Esophagus squamous epithelium (tissue), 5 donors: Measurements from ENCODE around the gene UBE2S. TPM values are rescaled to one million over a fixed set of nuclear protein-coding genes. Genes with fewer than 3 reads are reported as not detected.

Experiments used
- DNase-seq: peaks from one replicate; lab custom pipeline; 2025; lab: John Stamatoyannopoulos, UW
- H3K27ac ChIP-seq, 4 donors: fragments of 200-600 bp; sonication (generic); one replicate each; pipeline ENCODE4 v1.5.1; 2016 to 2019; ENCODE audit warnings: mild to moderate bottlenecking in 1 of 4
- H3K27me3 ChIP-seq, 4 donors: fragments of 200-600 bp; sonication (generic); 1 replicate in 3 of 4; 2 replicates in 1 of 4; pipeline versions ENCODE4 v1.5.1 to v1.6.0; 2017 to 2021; ENCODE audit warnings: antibody characterized with exemption in 1 of 4
- H3K36me3 ChIP-seq, 3 donors: fragments of 200-600 bp; sonication (generic); one replicate each; pipeline ENCODE4 v1.5.1; 2016 to 2019
- H3K4me1 ChIP-seq, 3 donors: fragments of 200-600 bp; sonication (generic); one replicate each; pipeline ENCODE4 v1.5.1; 2017 to 2019
- H3K4me3 ChIP-seq, 4 donors: fragments of 200-600 bp; sonication (generic); 1 replicate in 3 of 4; 2 replicates in 1 of 4; pipeline ENCODE4 v1.5.1; 2016 to 2019; ENCODE audit warnings: mild to moderate bottlenecking in 2 of 4, moderate library complexity in 1 of 4
- H3K9me3 ChIP-seq, 3 donors: fragments of 200-600 bp; sonication (generic); one replicate each; pipeline ENCODE4 v1.5.1; 2016 to 2019
- CTCF ChIP-seq, 6 experiments: fragments of 450-650 bp in 4 of 6; fragments of 200-600 bp in 2 of 6; sonication (generic) in 2 of 6; IDR thresholded peaks; one replicate each; pipeline ENCODE4 v1.5.1; 2016 to 2019; ENCODE audit warnings: antibody characterized with exemption in 6 of 6, mild to moderate bottlenecking in 4 of 6, moderate library complexity in 4 of 6
- POLR2A ChIP-seq, 4 donors: fragments of 450-650 bp; IDR thresholded peaks; one replicate each; pipeline ENCODE4 v1.6.1; 2017; ENCODE audit warnings: antibody characterized with exemption in 4 of 4, mild to moderate bottlenecking in 4 of 4, moderate library complexity in 3 of 4
- WGBS, 2 donors: methylation state at CpG; one replicate each; pipeline ENCODE4 v1.1.5; 2018; 5-methylcytosine and 5-hydroxymethylcytosine counted together
- intact Hi-C: fragments of 100-400 bp; cut with DNase I; formaldehyde crosslinking; loops from one replicate; pipeline ENCODE4 v1.15.0; 2022
- total RNA-seq, 4 donors: library from RNA; depleted of rRNA; stranded (reverse); fragments of >200 nt; gene quantifications; one replicate each; pipeline ENCODE4 v1.1.0, GENCODE V29; 2016
- donor health status: DM: yes; HTN: yes; CAD: no.

UBE2S gene
- total RNA-seq, 4 donors from 2014 or later: 15.6 to 41.4 (median 31.2) TPM

- no peak for DNase-seq
- 76 to 82% methylated on average over 12 to 19 of the region's 27 CpGs for WGBS, 2 donors
- H3K4me3 ChIP-seq: no peak within 1 kb of the TSS
- TF ChIP-seq POLR2A (IDR thresholded peaks at IDR 0.05): no peak
- no peak for TF ChIP-seq CTCF (IDR thresholded peaks at IDR 0.05)
- intact Hi-C loops: no loop called here
- no peaks in the 10 kb centered on the region for H3K36me3 ChIP-seq
- no peak within 1 kb of the TSS for H3K27ac ChIP-seq
- H3K27me3 ChIP-seq: peaks cover 0 to 77% (median 2%) of the 10 kb centered on the region in 4 donors
- no peaks in the 10 kb centered on the region for H3K9me3 ChIP-seq
- H3K4me1 ChIP-seq: no peaks in the 10 kb centered on the region
These were observed 44.4 kb downstream of the UBE2S start, which contains the start of gene GARIN5B for GRCh38 chr19:55362990-55363716. TSS of gene GARIN5B (minus strand) at chr19:55363260. CDS start at chr19:55363066, 194 bp downstream.

GRCh38 chr19:55362174-55362989 lies 45.2 kb downstream of the UBE2S start:
- peaks cover 0 to 74% (median 0%) of the 10 kb centered on the region in 4 donors for H3K27me3 ChIP-seq
- no peaks in the 10 kb centered on the region for H3K9me3 ChIP-seq
- no peaks in the 10 kb centered on the region for H3K36me3 ChIP-seq
- intact Hi-C loops: no loop called here
- WGBS, 2 donors: 66 to 84% methylated on average over 8 to 11 of the region's 38 CpGs
- H3K4me1 ChIP-seq: no peaks in the 10 kb centered on the region
- no peak overlapping the region for H3K27ac ChIP-seq
- TF ChIP-seq POLR2A (IDR thresholded peaks at IDR 0.05) (no peak), CTCF (IDR thresholded peaks at IDR 0.05) (no peak)
- DNase-seq: no peak
- no peak overlapping the region for H3K4me3 ChIP-seq

GRCh38 chr19:55360902-55361301 lies 46.7 kb downstream of the UBE2S start:
- Histone ChIP-seq H3K9me3 (no peaks in the 10 kb centered on the region), H3K4me3 (no peak overlapping the region), H3K27ac (no peak overlapping the region), H3K4me1 (peaks cover 0 to under 1% (median 0%) of the 10 kb centered on the region in 3 donors), H3K27me3 (peaks cover 0 to 76% (median 0%) of the 10 kb centered on the region in 4 donors), H3K36me3 (no peaks in the 10 kb centered on the region)
- WGBS, 2 donors: 74 to 80% methylated on average over 2 to 6 of the region's 16 CpGs
- intact Hi-C loops: no loop called here
- TF ChIP-seq CTCF (IDR thresholded peaks at IDR 0.05) (no peak), POLR2A (IDR thresholded peaks at IDR 0.05) (no peak)
- no peak for DNase-seq

- no peak for DNase-seq
- H3K36me3 ChIP-seq: no peaks in the 10 kb centered on the region
- 60 to 67% methylated on average over 9 to 11 of the region's 32 CpGs for WGBS, 2 donors
- no peak overlapping the region for H3K27ac ChIP-seq
- no peak for TF ChIP-seq CTCF (IDR thresholded peaks at IDR 0.05)
- no peak for TF ChIP-seq POLR2A (IDR thresholded peaks at IDR 0.05)
- no peaks in the 10 kb centered on the region for H3K9me3 ChIP-seq
- peaks cover 0 to 80% (median 2%) of the 10 kb centered on the region in 4 donors for H3K27me3 ChIP-seq
- H3K4me1 ChIP-seq: peaks cover 7 to 17% (median 11%) of the 10 kb centered on the region in 3 donors
- intact Hi-C loops: no loop called here
- no peak overlapping the region for H3K4me3 ChIP-seq
These were observed 48.4 kb downstream of the UBE2S start for GRCh38 chr19:55358943-55359908.
